Measurements from ENCODE around the gene NANOS3. TPM values are rescaled to one million over a fixed set of nuclear protein-coding genes. Genes with fewer than 3 reads are reported as not detected.

NANOS3 gene
- total RNA-seq, 1 donor from 2014 or later, result not detected

DNA sequence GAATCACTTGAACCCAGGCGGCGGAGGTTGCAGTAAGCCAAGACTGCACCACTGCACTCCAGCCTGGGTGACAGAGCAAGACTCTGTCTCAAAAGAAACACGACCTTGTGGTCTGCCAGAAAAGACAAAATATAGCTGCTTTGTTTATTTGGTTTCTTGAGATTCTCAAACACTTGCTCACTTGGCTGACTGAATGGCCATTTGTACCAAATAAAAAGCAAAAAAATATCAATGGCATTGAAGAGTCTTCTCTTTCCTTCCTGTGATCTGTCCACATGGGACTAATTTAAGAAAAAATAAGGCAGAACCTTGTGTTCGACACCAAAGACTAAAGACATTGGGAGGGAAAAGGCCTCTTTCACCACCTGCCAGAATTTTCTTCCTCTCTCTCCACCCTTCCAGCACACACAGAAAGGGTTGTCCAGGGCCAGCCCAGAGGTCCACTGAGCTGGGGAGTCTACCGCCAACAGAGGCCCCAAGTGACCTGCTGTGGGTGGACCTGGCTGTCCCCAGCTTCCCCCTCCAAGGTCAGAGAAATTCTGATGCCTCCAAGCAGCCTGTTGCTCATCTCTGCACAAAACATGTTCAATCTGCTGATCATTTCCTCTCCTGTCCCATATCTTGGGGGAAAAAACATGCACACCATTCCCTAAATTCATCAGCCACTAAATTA lies 23.1 kb downstream of the NANOS3 start:
- intact Hi-C loops (cut with DNase I), result no loop called here
- Histone ChIP-seq H3K36me3 (no peaks in the 10 kb centered on the region), H3K9me3 (no peaks in the 10 kb centered on the region), H3K4me1 (no peaks in the 10 kb centered on the region), H3K27me3 (no peaks in the 10 kb centered on the region), H3K4me3 (no peak overlapping the region), H3K27ac (no peak overlapping the region)
- no peak for TF ChIP-seq CTCF (IDR thresholded peaks at IDR 0.05)
- DNase-seq (no peak), ATAC-seq (no peak)

GRCh38 chr19:13902993-13903555 lies 26.1 kb downstream of the NANOS3 start:
- Histone ChIP-seq H3K4me3 (no peak overlapping the region), H3K36me3 (no peaks in the 10 kb centered on the region), H3K4me1 (peaks cover 8% of the 10 kb centered on the region), H3K27me3 (no peaks in the 10 kb centered on the region), H3K27ac (no peak overlapping the region), H3K9me3 (no peaks in the 10 kb centered on the region)
- intact Hi-C loops (cut with DNase I), result no loop called here
- TF ChIP-seq CTCF (IDR thresholded peaks at IDR 0.05), result peak; percentile 40
- DNase-seq (no peak), ATAC-seq (no peak)

- ATAC-seq (peak; percentile 99), DNase-seq (peak; percentile 98)
- Histone ChIP-seq H3K27me3 (no peaks in the 10 kb centered on the region), H3K36me3 (peaks cover 6% of the 10 kb centered on the region), H3K9me3 (no peaks in the 10 kb centered on the region), H3K4me1 (peaks cover 8% of the 10 kb centered on the region), H3K4me3 (peak within 1 kb of the TSS; percentile 90), H3K27ac (peak within 1 kb of the TSS; percentile 86)
- intact Hi-C loops (cut with DNase I), result no loop called here
- TF ChIP-seq CTCF (IDR thresholded peaks at IDR 0.05), result no peak
These were observed 28.9 kb downstream of the NANOS3 start, which contains the start of the genes BRME1 and CC2D1A for GRCh38 chr19:13905634-13906520. TSS of gene BRME1 (minus strand) at chr19:13906117. CDS start at chr19:13904892, 1,225 bp downstream. TSS of gene CC2D1A (plus strand) at chr19:13906201. CDS start at chr19:13906442, 241 bp downstream.

DNA sequence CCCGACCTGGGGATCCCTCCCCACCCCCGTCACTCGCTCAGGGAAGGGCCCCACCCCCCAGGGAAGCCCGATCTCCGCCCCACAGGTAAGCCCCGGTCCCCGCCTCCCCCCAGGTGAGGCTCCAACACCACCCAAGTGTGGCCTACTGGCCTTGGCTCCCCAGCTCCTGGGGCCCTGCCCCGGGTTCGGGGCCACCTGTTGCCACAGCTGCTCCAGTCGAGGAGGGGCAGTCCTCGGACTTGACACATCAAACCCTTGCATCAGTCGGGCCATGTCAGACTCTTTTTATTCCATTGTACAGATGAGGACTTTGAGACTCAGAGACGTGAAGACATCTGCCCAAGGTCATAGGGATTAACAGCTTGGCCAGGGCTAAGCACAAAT lies 29.6 kb downstream of the NANOS3 start:
- Histone ChIP-seq H3K4me3 (peak overlapping the region; percentile 90), H3K27ac (peak overlapping the region; percentile 86), H3K9me3 (no peaks in the 10 kb centered on the region), H3K27me3 (no peaks in the 10 kb centered on the region), H3K36me3 (peaks cover 12% of the 10 kb centered on the region), H3K4me1 (peaks cover 8% of the 10 kb centered on the region)
- DNase-seq (peak; percentile 81), ATAC-seq (peak; percentile 73)
- intact Hi-C loops (cut with DNase I), result no loop called here
- TF ChIP-seq CTCF (IDR thresholded peaks at IDR 0.05), result no peak

GRCh38 chr19:13906910-13907309 lies 30.0 kb downstream of the NANOS3 start:
- no peak overlapping the region for H3K27ac ChIP-seq
- H3K4me1 ChIP-seq, result peaks cover 8% of the 10 kb centered on the region
- intact Hi-C loops (cut with DNase I), result no loop called here
- H3K27me3 ChIP-seq, result no peaks in the 10 kb centered on the region
- ATAC-seq (no peak), DNase-seq (no peak)
- peak overlapping the region; percentile 90 for H3K4me3 ChIP-seq
- peaks cover 12% of the 10 kb centered on the region for H3K36me3 ChIP-seq
- no peak for TF ChIP-seq CTCF (IDR thresholded peaks at IDR 0.05)
- no peaks in the 10 kb centered on the region for H3K9me3 ChIP-seq

All from upper lobe of right lung (tissue), 1 donor.